ENCODE data around the gene CPN2. TPM values are rescaled to one million over a fixed set of nuclear protein-coding genes. Genes with fewer than 3 reads are reported as not detected.

CPN2 gene
- total RNA-seq, 1 experiment from 2014 or later, result not detected

DNA sequence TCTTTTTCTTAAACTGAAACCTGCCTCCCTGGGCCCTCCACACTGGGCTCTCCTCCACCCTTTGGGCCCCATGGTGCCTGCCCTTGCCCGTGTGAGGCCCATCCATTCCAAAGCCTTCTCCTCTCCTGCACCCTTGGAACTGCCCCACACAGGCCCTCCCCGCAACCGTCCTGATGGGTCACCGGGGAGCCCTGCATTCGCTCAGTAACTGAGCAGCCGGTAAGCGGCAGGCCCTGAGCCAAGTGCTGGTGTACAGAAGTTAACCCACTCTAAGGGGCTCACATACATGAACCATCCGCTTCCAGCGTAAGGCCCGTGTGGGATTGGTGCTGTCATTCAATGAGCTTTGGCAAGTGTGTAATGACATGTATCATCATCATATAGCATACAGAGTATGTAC is 23.8 kb upstream of the CPN2 start:
- no peak overlapping the region for H2BK120ac ChIP-seq (ENCODE audit: low read depth, low read length, poor library complexity, severe bottlenecking)
- no peak overlapping the region for H2AFZ ChIP-seq (ENCODE audit: low read length)
- no CpG with 5 or more reads among the region's 10 CpGs for WGBS (ENCODE audit: extremely low coverage, insufficient read length, low lambda C conversion rate)
- H3K4me1 ChIP-seq (ENCODE audit: insufficient read depth, low read length), result no peaks in the 10 kb centered on the region; the same call in 1 of the 2 replicates
- no peak overlapping the region for H2AK5ac ChIP-seq (ENCODE audit: insufficient read length, low read length)
- H4K91ac ChIP-seq (ENCODE audit: insufficient read length, low read depth, low read length), result no peak overlapping the region
- Mint-ChIP-seq H3K4me3 (no peak overlapping the region; a peak in 2 of 5 replicates), H3K36me3 (ENCODE audit: insufficient read depth in 1 of 3, low read depth in 3 of 3) (no peaks in the 10 kb centered on the region; a peak in 1 of 7 replicates), H3K27ac (peak overlapping the region in 1 of 3 experiments; percentile 69; a peak in 1 of 7 replicates), H3K4me1 (peaks cover 26 to 50% of the 10 kb centered on the region in 2 experiments), H3K9me3 (no peaks in the 10 kb centered on the region; a peak in 1 of 5 replicates), H3K27me3 (ENCODE audit: low read depth) (peaks cover 5% of the 10 kb centered on the region)
- H4K8ac ChIP-seq (replicated peaks; ENCODE audit: insufficient read length, low read depth, low read length), result no peak overlapping the region
- H3K4ac ChIP-seq (ENCODE audit: low read depth, low read length), result no peak overlapping the region
- H3T11ph ChIP-seq (ENCODE audit: low read length), result no peak overlapping the region
- no peaks in the 10 kb centered on the region for H3K79me2 ChIP-seq (ENCODE audit: insufficient read depth, low read length)
- no peak overlapping the region for H3K14ac ChIP-seq (ENCODE audit: insufficient read depth, low read length)
- no peak overlapping the region for H3K9ac ChIP-seq (ENCODE audit: extremely low read depth, insufficient read length, low read length)
- no peak overlapping the region for H2BK20ac ChIP-seq (ENCODE audit: low read depth, low read length, poor library complexity, severe bottlenecking)
- no peaks in the 10 kb centered on the region for H3K27me3 ChIP-seq (ENCODE audit: insufficient read depth, low read length)
- no peak overlapping the region for H4K5ac ChIP-seq (ENCODE audit: insufficient read length, low read depth, low read length)
- H3K18ac ChIP-seq (ENCODE audit: insufficient read length, low read depth, low read length), result no peak overlapping the region
- no peak overlapping the region for H3K4me2 ChIP-seq (ENCODE audit: insufficient read depth, insufficient read length, low read length)
- no peak overlapping the region for H2BK5ac ChIP-seq (ENCODE audit: insufficient read length, low read length)
- no peak overlapping the region for H3K56ac ChIP-seq (ENCODE audit: insufficient read length, low read depth, low read length)
- no peak overlapping the region for H3K23ac ChIP-seq (ENCODE audit: insufficient read length, low read depth, low read length)
- no peaks in the 10 kb centered on the region for H3K23me2 ChIP-seq (ENCODE audit: insufficient read length, low read depth, low read length, poor library complexity, severe bottlenecking)
- H4K20me1 ChIP-seq (ENCODE audit: control insufficient read depth, insufficient read depth, insufficient read length), result no peaks in the 10 kb centered on the region
- no peak overlapping the region for H2BK15ac ChIP-seq (ENCODE audit: low read depth, low read length)
- H3K27ac ChIP-seq (ENCODE audit: insufficient read length, low read depth, low read length), result no peak overlapping the region
- H3K9me3 ChIP-seq (ENCODE audit: control insufficient read depth, low read depth, low read length), result no peaks in the 10 kb centered on the region
- DNase-seq, result no peak
- no peak overlapping the region for H2BK12ac ChIP-seq (ENCODE audit: insufficient read length, low read depth, low read length)
- no peaks in the 10 kb centered on the region for H3K79me1 ChIP-seq (ENCODE audit: insufficient read depth, low read depth, low read length, poor library complexity, severe bottlenecking)
- no peak for TF ChIP-seq CTCF (conservative IDR thresholded peaks at IDR 0.05)

All from H9 (cell line).